GM03348 (cell line): ENCODE measurements around the gene PRAMEF11.
"Not testable (repeated sequence)": the region's sequence is repeated elsewhere in the genome, so short reads cannot be mapped to it uniquely, and the experiment has no call there.

Experiments
- DNase-seq: peaks from one replicate; pipeline ENCODE4 v3.0.0; 2012; ENCODE audit warnings: low spot score

PRAMEF11 gene

DNA sequence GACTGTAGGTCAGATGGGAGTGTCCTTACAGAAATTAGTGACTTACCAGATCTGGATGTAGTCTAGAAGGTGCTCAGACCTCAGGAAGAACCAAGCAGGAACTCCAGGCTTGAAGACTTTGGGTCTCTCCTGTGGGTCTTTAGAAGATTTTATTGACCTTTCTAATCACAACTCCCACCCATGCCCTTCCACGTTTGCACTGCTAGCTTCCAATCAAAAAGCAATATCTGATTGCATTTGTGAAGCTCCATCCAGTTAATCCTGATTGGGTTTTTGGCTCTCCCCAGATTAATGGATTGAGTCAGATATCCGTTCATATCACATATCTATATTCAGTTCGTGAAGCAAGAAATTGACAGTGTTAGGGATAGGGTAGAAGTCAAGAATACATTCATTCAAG lies at the start of gene PRAMEF11:
TSS of gene PRAMEF11 (minus strand) at position 101 of the 400 bp plus-strand sequence. CDS start 2,621 bp downstream, outside the sequence.
- DNase-seq = not testable (repeated sequence)

DNA sequence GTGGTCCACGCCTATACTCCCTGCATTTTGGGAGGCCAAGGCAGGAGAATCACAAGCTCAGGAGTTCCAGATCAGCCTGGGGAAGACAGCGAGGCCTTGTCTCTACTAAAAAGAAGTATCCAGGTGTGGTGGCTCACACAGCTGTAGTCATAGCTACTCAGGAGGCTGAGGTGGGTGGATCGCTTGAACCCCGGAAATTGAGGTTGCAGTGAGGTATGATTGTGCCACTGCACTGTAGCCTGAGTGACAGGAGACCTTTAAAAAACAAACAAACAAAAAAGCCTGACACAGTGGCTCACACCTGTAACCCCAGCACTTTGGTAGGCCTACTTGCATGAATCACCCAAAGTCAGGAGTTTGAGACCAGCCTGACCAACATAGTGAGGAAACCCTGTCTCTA lies 47.2 kb upstream of the PRAMEF11 start:
- DNase-seq = not testable (repeated sequence)

DNA sequence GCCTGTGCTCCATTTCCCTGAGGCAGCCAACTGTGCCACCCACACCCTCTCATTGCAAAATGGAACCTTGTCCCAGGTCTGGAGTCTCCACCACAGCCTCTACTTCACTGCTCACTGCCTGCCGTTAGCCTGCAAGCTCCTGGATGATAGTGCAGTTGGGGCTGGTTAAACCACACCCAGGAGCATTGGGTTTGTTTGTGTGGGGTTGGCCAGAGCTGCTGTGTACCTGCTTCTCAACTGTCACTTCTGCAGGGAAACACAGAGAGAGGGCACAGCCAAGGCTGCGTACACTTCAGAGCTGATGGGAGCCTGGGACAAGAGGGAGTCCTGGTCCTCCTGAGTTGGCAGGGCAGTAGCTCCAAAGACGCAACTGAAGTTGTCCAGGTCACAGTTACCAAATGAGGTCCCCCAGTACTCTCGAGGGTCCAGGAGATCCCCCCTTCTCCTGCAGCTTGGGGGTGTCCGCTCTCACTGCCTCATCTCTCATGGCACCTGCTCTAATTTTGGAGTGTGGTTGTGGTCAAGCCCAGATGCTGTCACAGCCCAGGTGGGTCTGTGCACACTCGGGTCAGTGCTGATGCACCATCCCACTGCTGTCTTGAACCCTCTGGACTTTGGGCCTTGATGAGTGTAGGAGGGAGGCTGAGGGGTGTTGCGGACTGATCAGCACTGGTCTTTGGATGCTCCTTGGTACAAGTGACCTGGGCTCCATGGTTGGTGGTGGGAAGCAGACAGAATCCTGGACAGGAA lies 32.1 kb upstream of the PRAMEF11 start:
- not testable (repeated sequence) for DNase-seq

DNA sequence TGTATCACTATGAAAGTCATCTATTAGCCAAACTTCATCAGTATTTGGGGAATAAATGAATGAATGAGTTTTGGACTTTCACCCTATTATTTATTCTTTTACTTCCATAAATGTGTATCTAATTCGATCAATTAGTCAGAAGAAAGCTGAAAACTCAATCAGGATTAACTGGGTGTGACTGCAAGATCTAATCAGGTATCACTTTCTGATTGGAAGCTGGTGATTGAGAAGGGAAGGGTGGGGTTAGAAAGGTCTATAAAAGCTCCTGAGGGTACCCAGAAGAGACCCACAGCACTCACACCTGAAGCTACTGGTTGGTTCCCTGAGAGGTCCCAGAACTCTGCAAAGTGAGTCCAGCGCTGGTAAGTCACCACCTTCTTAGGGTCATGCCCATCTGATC lies 25.6 kb upstream of the PRAMEF11 start, which contains the start of gene PRAMEF2:
TSS of gene PRAMEF2 (plus strand) at position 301 of the 400 bp plus-strand sequence. CDS start 1,924 bp downstream, outside the sequence.
- DNase-seq = not testable (repeated sequence)

DNA sequence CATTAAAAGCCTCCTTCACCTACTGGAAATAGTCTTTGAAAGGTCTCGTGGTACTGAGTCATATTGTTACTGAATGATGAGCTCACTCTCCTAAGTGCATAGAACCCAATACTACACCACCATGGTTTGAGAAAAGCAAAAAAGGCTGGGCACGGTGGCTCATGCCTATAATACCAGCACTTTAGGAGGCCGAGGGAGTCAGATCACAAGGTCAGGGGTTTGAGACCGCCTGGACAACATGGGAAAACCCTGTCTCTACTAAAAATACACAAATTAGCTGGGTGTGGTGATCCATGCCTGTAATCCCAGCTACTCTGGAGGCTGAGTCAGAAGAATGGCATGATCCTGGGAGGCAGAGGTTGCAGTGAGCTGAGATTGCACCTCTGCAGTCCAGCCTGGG lies 20.6 kb upstream of the PRAMEF11 start:
- no peak for DNase-seq

DNA sequence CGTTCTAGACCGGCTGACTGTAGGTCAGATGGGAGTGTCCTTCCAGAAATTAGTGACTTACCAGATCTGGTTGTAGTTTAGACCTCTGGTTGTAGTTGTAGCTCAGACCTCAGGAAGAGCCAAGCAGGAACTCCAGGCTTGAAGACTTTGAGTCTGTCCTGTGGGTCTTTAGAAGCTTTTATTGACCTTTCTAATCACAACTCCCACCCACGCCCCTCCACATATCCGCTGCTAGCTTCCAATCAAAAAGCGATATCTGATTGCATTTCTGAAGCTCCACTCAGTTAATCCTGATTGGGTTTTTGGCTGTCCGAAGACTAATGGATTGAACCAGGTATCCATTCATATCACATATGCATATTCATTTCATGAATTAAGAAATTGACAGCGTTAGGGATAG lies 17.4 kb upstream of the PRAMEF11 start, which contains the start of gene HNRNPCL1:
TSS of gene HNRNPCL1 (minus strand) at position 101 of the 400 bp plus-strand sequence. CDS start 431 bp downstream, outside the sequence.
- DNase-seq = not testable (repeated sequence)

DNA sequence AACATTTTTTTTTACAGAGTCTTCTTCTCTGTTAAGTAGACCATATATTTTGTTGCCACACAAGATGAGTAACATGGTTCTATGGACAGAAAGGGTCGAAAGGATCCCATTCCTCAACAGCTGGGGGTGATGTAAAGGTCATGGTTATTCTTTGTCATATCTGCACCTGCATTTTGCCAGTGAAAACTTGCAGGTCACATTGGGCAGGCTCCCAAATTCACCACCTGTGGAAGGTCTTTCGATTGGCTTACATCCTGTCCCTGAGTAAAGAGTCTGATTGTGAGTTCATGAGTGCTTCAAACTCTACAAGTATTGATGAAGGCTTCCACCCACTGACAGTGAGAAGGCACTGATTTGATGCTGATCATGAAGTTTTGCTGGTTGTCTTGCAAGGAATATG lies 2.0 kb upstream of the PRAMEF11 start:
- not testable (repeated sequence) for DNase-seq

DNA sequence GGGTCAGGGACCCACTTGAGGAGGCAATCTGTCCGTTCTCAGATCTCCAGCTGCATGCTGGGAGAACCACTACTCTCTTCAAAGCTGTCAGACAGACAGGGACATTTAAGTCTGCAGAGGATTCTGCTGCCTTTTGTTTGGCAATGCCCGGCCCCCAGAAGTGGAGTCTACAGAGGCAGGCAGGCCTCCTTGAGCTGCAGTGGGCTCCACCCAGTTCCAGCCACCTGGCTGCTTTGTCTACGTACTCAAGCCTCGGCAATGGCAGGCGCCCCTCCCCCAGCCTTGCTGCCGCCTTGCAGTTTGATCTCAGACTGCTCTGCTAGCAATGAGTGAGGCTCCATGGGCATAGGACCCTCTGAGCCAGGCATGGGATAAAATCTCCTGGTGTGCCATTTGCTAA lies 12.1 kb downstream of the PRAMEF11 start:
- DNase-seq = not testable (repeated sequence)

DNA sequence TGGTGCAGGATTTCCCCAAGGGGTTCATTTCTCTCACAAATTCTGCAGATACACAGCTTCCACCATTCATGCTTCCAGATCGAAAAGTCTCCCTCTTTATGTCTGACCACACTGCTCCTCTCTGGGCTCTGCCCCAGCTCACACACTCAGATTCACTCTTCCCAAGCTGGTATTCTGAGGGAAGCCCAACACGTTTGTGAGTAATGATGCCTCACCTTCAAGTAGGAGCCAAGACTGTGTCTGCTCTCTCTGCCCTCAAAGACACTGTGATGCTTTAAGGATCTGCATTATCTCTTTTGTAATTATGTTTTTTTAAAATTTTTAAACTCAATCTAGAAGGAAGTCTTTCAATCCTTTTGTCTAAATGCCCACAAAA lies 19.8 kb downstream of the PRAMEF11 start:
- no peak for DNase-seq

DNA sequence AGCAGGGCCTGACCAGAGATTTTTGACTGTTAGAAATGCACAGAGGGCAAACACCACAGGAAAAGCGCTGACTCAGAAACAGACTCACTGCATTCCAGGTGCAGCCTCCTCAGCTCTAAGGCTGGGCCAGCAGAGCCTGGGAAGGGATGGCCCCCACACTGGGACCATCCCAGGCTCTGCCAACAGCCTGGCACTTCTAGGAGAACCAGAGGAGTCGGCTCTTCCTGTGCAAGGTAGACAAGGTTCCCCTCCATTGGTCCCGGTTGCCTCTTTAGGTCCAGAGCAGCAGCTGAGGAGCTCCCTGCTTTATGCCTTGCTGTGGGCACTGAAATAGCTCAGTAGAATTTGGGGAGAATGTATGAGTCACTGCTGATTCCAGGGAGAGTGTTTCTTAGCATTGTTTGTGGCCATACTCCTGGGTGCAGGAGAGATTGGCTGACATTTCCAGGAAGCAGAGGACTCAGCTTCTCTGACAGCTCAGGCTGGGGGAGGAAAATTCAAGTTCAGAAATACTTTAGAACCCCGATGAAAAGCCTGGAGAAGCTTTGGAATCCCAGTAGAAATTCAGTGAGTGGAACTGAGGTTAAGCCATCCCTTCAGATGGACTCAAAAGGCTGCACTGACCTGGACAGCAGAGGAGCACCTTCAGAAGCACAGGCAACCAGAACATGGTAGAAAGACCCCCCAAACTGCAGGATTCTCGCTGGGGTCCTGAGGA lies 20.4 kb downstream of the PRAMEF11 start:
- no peak for DNase-seq

DNA sequence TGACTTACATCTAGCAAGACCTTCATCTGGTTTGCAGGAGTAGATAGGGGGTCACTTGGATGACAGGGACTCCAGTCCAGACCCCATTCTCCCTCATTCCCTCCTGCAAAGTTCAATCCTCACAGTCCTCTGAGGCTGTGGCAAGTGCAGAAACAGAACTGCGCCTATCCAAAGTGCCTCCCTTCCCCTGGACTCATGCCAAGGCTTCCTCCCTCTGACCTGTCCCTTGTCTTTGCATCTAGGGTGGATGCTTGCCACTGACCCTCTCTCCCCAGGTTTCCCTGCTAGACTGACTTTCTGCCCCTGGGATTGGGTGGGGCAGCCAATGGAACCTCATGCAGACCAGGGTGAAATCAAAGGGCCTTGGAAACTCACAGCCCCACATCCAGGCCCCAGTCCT lies 21.3 kb downstream of the PRAMEF11 start:
- DNase-seq = no peak

DNA sequence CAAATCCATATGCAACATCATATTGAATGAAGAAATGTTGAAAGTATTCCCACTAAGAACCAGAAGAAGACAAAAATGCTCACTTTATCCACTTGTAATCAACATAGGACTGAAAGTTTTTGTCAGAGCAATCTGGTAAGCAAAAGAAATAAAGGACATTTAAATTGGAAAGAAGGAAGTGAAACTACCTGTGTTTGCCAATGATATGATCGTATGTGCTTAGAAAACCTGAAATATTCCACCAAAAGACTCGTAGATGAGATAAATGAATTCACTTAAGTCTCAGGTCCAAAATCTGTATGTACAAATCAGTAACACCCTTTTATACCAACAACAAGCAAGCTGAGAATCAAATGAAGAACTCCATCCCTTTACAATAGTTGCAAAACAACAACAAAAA lies 31.5 kb downstream of the PRAMEF11 start:
- no peak for DNase-seq

DNA sequence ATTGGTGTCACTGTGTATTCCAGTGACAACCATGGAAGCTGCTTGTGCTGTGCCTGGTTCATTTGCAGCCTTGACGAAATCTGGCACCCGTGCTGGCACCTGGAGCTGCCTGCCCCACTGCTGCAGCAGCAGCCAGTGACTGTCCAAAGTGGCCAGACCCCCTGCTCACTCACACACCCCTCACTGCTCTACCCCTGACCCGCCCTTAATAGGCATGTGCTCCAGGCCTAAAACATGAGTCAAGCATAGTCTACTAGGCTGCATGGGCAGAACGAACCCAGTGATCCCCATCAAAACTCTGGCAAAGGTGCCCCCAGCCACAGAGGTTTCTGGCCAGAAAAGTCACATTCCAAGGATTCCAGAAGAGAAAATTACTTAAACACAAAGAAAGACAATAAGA lies 32.3 kb downstream of the PRAMEF11 start:
- peak; percentile 2 for DNase-seq

DNA sequence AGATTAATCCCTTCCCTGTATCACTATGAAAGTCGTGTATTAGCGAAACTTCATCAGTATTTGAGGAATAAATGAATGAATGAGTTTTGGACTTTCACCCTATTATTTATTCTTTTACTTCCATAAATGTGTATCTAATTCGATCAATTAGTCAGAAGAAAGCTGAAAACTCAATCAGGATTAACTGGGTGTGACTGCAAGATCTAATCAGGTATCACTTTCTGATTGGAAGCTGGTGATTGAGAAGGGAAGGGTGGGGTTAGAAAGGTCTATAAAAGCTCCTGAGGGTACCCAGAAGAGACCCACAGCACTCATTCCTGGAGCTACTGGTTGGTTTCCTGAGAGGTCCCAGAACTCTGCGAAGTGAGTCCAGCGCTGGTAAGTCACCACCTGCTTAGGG lies 40.1 kb downstream of the PRAMEF11 start, which contains the start of gene PRAMEF1:
TSS of gene PRAMEF1 (plus strand) at position 301 of the 400 bp plus-strand sequence. CDS start 1,831 bp downstream, outside the sequence.
- DNase-seq = not testable (repeated sequence)

DNA sequence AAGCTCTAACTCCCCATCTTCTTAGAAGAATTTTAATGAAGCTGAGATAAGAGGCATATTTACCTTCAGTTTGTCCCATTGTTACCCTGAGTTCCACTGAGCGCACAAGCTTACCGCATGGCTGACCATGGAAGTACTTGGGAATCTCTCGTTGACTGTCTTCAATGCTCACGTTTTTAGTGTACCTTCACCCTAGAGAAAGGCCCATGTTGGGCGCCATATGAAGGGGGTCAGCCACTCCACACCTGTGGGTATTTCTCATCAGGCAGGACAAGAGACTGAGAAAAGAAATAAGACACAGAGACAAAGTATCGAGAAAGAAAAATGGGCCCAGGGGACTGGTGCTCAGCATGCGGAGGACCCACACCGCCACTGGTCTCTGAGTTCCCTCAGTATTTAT lies 46.5 kb downstream of the PRAMEF11 start:
- DNase-seq = not testable (repeated sequence)

DNA sequence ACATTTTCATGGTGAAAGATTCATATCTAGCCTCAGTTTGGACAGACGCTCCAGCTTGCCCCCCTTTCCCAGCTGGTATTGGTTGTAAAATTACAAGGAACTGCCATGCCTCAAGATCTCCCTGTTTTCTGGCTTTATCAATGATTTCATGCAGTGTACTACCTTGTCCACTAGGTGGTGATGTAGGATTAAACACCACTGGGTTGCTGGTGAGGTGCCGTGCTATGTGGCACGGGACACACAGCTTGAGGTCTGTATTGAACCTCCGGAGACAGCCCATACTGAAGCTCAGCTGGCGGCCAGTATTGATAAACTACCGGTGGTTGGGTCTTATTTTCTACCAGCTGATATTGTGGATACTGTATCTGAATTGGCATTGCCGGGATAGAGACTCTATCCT lies 47.4 kb downstream of the PRAMEF11 start:
- DNase-seq = not testable (repeated sequence)

DNA sequence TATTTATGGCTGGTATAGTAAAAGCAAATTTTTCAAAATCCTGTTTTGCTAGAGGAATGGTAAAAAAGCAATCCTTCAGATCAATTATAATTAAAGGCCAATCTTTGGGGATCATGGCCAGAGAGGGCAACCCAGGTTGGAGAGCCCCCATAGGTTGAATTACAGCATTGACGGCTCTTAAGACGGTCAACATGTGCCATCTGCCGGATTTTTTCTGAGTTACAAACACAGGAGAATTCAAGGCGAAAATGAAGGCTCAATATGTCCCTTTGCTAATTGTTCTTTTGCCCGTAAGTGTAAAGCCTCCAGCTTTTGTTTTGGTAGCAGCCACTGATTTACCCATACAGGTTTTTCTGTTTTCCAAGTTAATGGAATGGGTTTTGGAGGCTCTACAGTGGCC lies 49.7 kb downstream of the PRAMEF11 start:
- not testable (repeated sequence) for DNase-seq

DNA sequence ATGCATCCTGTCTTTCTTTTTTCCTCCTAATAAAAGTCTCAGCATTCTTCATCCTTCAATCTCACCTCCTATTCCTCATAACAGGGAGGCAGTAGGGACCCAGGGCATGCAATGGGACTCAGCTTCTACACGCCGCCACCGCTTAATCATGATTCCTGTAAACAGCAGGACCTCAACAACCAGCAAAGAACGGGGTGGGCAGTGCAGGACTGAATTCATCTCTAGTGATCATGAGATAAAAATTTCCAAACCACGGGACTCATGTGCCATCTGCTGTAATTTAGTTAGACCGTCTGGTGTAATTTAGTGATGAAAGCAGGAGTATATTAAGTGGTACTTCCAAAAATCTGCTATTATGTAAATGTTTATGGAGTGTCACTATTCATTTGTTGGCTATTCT lies 52.3 kb downstream of the PRAMEF11 start:
- DNase-seq = peak; percentile 4

DNA sequence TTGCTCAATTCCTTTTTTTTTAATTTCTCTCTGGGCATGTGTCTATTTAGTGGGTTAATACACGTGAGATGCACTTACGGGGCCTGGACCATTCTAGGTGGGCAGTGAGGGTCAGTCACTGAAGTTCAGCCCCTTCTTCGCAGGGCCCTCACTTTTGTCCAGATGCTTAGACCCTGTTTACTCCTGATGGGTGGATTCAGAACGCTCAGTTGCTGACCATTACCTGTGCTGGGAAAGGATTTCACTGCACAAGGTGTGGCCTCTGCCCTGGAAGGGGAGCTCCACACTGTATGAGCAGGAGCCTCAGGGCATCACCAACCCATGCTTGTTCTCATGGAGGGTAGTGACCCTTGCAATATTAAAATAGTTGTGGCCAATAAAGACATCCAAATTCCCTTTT lies 53.1 kb downstream of the PRAMEF11 start:
- peak; percentile 1 for DNase-seq

DNA sequence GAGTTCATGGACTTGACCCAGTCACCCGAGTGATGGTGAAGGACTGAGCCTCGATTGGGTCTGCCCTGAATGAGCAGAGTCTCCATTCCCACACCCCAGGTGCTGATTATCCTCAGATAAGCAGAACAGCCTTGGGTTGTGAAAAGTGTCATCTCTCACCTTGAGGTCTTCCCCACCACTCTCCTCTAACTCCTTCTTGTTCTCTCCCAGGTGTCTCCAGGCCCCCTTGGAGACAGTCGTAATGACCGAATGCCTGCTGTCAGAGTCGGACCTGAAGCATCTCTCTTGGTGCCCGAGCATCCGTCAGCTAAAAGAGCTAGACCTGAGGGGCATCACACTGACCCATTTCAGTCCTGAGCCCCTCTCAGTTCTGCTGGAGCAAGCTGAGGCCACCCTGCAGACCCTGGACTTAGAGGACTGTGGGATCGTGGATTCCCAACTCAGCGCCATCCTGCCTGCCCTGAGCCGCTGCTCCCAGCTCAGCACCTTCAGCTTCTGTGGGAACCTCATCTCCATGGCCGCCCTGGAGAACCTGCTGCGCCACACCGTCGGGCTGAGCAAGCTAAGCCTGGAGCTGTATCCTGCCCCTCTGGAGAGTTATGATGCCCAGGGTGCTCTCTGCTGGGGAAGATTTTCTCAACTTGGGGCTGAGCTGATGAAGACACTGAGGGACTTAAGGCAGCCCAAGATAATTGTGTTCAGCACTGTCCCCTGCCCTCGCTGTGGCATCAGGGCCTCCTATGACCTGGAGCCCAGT lies 54.2 kb downstream of the PRAMEF11 start:
- DNase-seq = peak; percentile 2

DNA sequence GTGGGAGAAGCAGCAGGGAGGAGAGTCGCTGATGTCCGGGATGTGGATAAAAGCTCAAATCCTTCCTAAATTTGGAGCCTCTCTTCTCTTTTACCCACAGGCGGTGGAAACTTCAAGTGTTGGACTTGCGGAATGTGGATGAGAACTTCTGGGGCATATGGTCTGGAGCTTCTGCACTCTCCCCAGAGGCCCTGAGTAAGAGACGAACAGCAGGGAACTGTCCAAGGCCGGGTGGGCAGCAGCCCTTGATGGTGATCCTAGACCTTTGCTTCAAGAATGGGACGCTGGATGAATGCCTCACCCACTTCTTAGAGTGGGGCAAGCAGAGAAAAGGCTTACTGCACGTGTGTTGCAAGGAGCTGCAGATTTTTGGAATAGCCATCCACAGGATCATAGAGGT lies 55.8 kb downstream of the PRAMEF11 start:
- no peak for DNase-seq

DNA sequence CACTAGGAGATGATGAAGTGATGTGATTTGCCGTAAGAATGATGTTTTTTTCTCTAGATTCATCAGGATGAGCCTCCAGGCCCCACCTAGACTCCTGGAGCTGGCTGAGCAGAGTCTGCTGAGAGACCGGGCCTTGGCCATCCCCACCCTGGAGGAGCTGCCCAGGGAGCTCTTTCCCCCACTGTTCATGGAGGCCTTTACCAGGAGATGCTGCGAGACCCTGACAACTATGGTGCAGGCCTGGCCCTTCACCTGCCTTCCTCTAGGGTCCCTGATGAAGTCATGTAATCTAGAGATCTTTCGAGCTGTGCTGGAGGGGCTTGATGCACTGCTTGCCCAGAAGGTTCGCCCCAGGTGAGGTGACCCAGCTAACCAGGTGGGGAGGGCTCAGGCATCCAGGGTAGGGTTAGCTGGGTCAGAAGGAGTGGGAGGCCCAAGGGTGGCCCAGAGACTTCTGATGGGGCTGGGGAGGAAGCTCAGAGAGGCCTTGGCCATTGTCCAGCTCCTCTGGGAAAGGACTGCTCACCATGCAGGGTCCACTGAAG lies 56.3 kb downstream of the PRAMEF11 start:
- DNase-seq = peak; percentile 1
